ENCODE data around the gene SMPX. TPM values are rescaled to one million over a fixed set of nuclear protein-coding genes. Genes with fewer than 3 reads are reported as not detected.

The SMPX gene
- total and polyA plus RNA-seq, 4 donors: 0.28 to 0.89 (median 0.50) TPM; not detected in 1

GRCh38 chrX:21721195-21721594 is 36.7 kb downstream of the SMPX start:
- no peaks in the 10 kb centered on the region for H3K4me1 ChIP-seq (ENCODE audit: control insufficient read depth, insufficient read depth, low read length)
- no peak overlapping the region for H3K27ac ChIP-seq (ENCODE audit: low read depth, low read length)
- no peak for DNase-seq (ENCODE audit: low read depth in 4 of 6, low spot score in 6 of 6)
- 41% methylated on average over 2 of the region's 3 CpGs for WGBS (ENCODE audit: insufficient coverage)
- H3K9me3 ChIP-seq (ENCODE audit: control insufficient read depth, insufficient read depth, low read length): no peaks in the 10 kb centered on the region
- no peak overlapping the region for H3K4me3 ChIP-seq (ENCODE audit: low read depth, low read length)
- peaks cover 3% of the 10 kb centered on the region for H3K27me3 ChIP-seq (ENCODE audit: control insufficient read depth, insufficient read depth, low read length)
- no peaks in the 10 kb centered on the region for H3K36me3 ChIP-seq (ENCODE audit: control insufficient read depth, insufficient read depth, low read length)

DNA sequence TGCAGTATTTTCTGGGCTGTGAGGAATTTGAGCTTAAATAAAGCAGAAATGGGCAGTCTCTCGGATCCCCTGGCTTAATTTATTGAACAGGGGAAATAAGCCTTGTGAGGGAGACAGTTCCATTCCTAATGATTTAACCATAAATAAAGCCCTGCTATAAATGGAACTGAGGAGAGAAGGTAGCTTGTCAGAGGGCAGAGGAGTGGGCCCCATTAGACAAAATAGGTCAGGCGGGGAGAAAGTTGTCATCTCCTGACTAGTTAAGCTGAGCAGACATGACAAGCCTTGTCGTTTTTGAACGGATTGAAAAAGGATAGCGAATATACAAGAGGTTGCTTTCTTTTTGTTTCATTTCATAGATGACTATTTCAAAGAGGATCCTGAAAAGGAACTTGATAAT is 39.3 kb downstream of the SMPX start:
- Histone ChIP-seq H3K4me1 (ENCODE audit: control insufficient read depth, insufficient read depth, low read length) (no peaks in the 10 kb centered on the region), H3K4me3 (ENCODE audit: low read depth, low read length) (no peak overlapping the region), H3K27me3 (ENCODE audit: control insufficient read depth, insufficient read depth, low read length) (peaks cover 3% of the 10 kb centered on the region), H3K27ac (ENCODE audit: low read depth, low read length) (no peak overlapping the region), H3K36me3 (ENCODE audit: control insufficient read depth, insufficient read depth, low read length) (no peaks in the 10 kb centered on the region), H3K9me3 (ENCODE audit: control insufficient read depth, insufficient read depth, low read length) (no peaks in the 10 kb centered on the region)
- no peak for DNase-seq (ENCODE audit: low read depth in 4 of 6, low spot score in 6 of 6)
- 86% methylated on average over 1 of the region's 5 CpGs for WGBS (ENCODE audit: insufficient coverage)

GRCh38 chrX:21717802-21718201 is 40.1 kb downstream of the SMPX start:
- DNase-seq (ENCODE audit: low read depth in 4 of 6, low spot score in 6 of 6): no peak
- Histone ChIP-seq H3K36me3 (ENCODE audit: control insufficient read depth, insufficient read depth, low read length) (no peaks in the 10 kb centered on the region), H3K27ac (ENCODE audit: low read depth, low read length) (no peak overlapping the region), H3K9me3 (ENCODE audit: control insufficient read depth, insufficient read depth, low read length) (no peaks in the 10 kb centered on the region), H3K4me3 (ENCODE audit: low read depth, low read length) (no peak overlapping the region), H3K27me3 (ENCODE audit: control insufficient read depth, insufficient read depth, low read length) (peaks cover 3% of the 10 kb centered on the region), H3K4me1 (ENCODE audit: control insufficient read depth, insufficient read depth, low read length) (no peaks in the 10 kb centered on the region)
- WGBS (ENCODE audit: insufficient coverage): 68% methylated on average over 7 of the region's 7 CpGs

DNA sequence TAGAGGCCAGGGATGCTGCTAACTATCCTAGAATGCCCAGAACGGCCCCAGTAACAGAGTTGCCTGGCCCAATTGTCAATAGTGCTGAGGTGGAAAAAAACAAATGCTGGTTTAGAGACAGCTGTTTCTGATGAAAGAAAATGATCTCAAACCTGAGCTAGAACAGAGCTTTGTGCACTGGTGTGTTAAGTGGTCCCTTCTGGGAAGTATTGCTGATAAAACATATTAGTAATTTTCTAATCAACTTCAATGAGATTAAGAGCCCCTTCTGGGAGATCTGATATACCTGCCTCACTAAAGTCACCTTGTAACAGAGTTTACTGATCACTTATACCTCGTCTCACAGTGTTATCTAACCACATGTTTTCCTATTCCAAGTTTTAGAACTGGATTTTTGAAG is 42.1 kb downstream of the SMPX start:
- no peak overlapping the region for H3K4me3 ChIP-seq (ENCODE audit: low read depth, low read length)
- DNase-seq (ENCODE audit: low read depth in 4 of 6, low spot score in 6 of 6): no peak
- no peak overlapping the region for H3K27ac ChIP-seq (ENCODE audit: low read depth, low read length)
- H3K36me3 ChIP-seq (ENCODE audit: control insufficient read depth, insufficient read depth, low read length): no peaks in the 10 kb centered on the region
- no peaks in the 10 kb centered on the region for H3K9me3 ChIP-seq (ENCODE audit: control insufficient read depth, insufficient read depth, low read length)
- no peaks in the 10 kb centered on the region for H3K4me1 ChIP-seq (ENCODE audit: control insufficient read depth, insufficient read depth, low read length)
- 53% methylated on average over 2 of the region's 2 CpGs for WGBS (ENCODE audit: insufficient coverage)
- H3K27me3 ChIP-seq (ENCODE audit: control insufficient read depth, insufficient read depth, low read length): peaks cover 3% of the 10 kb centered on the region

DNA sequence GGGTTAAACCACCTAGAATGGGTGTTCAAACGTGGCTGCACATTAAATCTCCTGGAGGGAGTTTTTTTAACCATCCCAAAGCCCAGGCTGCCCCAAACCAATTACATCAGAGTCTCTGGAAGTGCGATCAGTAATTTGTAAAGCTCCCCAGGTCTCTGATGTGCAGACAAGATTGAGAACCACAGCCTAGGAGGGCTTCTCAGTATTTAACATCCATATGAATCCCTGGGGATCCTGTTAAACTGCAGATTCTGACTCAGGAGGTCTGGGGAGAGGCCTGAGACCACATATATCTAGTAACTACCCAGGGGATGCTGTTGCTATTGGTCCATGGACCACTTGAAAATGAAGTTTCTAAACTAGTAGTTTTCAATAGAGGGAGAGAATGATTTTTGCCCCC is 42.6 kb downstream of the SMPX start:
- Histone ChIP-seq H3K36me3 (ENCODE audit: control insufficient read depth, insufficient read depth, low read length) (no peaks in the 10 kb centered on the region), H3K27me3 (ENCODE audit: control insufficient read depth, insufficient read depth, low read length) (peaks cover 3% of the 10 kb centered on the region), H3K4me1 (ENCODE audit: control insufficient read depth, insufficient read depth, low read length) (no peaks in the 10 kb centered on the region), H3K9me3 (ENCODE audit: control insufficient read depth, insufficient read depth, low read length) (no peaks in the 10 kb centered on the region), H3K4me3 (ENCODE audit: low read depth, low read length) (no peak overlapping the region), H3K27ac (ENCODE audit: low read depth, low read length) (no peak overlapping the region)
- DNase-seq (ENCODE audit: low read depth in 4 of 6, low spot score in 6 of 6): no peak
- no CpG with 5 or more reads among the region's 2 CpGs for WGBS (ENCODE audit: insufficient coverage)

DNA sequence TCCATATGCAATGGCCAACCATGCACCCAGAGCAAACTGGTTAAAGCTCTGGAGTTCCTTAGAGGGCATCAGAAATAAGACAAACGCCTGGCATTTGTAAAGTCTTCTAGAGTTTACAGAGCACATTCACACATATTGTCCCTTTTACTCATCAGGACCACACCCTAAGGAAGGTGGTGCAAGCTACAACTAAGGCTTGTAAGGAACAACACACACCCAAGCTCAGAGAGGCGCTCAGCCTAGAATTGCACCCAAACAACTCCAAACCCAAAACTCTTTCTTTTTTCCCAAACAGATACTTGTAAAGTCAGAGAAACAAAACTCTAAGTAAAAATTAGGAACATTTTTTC is 46.1 kb downstream of the SMPX start:
- Histone ChIP-seq H3K36me3 (ENCODE audit: control insufficient read depth, insufficient read depth, low read length) (no peaks in the 10 kb centered on the region), H3K4me3 (ENCODE audit: low read depth, low read length) (no peak overlapping the region), H3K4me1 (ENCODE audit: control insufficient read depth, insufficient read depth, low read length) (no peaks in the 10 kb centered on the region), H3K27ac (ENCODE audit: low read depth, low read length) (no peak overlapping the region), H3K9me3 (ENCODE audit: control insufficient read depth, insufficient read depth, low read length) (no peaks in the 10 kb centered on the region), H3K27me3 (ENCODE audit: control insufficient read depth, insufficient read depth, low read length) (no peaks in the 10 kb centered on the region)
- DNase-seq (ENCODE audit: low read depth in 4 of 6, low spot score in 6 of 6): no peak
- no CpG with 5 or more reads among the region's 2 CpGs for WGBS (ENCODE audit: insufficient coverage)

GRCh38 chrX:21711129-21711847 is 46.6 kb downstream of the SMPX start:
- Histone ChIP-seq H3K36me3 (ENCODE audit: control insufficient read depth, insufficient read depth, low read length) (no peaks in the 10 kb centered on the region), H3K4me3 (ENCODE audit: low read depth, low read length) (no peak overlapping the region), H3K27me3 (ENCODE audit: control insufficient read depth, insufficient read depth, low read length) (no peaks in the 10 kb centered on the region), H3K4me1 (ENCODE audit: control insufficient read depth, insufficient read depth, low read length) (no peaks in the 10 kb centered on the region), H3K9me3 (ENCODE audit: control insufficient read depth, insufficient read depth, low read length) (no peaks in the 10 kb centered on the region), H3K27ac (ENCODE audit: low read depth, low read length) (no peak overlapping the region)
- 66% methylated on average over 6 of the region's 7 CpGs for WGBS (ENCODE audit: insufficient coverage)
- DNase-seq (ENCODE audit: low read depth in 4 of 6, low spot score in 6 of 6): no peak

- Histone ChIP-seq H3K4me3 (ENCODE audit: low read depth, low read length) (no peak overlapping the region), H3K36me3 (ENCODE audit: control insufficient read depth, insufficient read depth, low read length) (no peaks in the 10 kb centered on the region), H3K4me1 (ENCODE audit: control insufficient read depth, insufficient read depth, low read length) (no peaks in the 10 kb centered on the region), H3K27me3 (ENCODE audit: control insufficient read depth, insufficient read depth, low read length) (no peaks in the 10 kb centered on the region), H3K9me3 (ENCODE audit: control insufficient read depth, insufficient read depth, low read length) (no peaks in the 10 kb centered on the region), H3K27ac (ENCODE audit: low read depth, low read length) (no peak overlapping the region)
- DNase-seq (ENCODE audit: low read depth in 4 of 6, low spot score in 6 of 6): no peak
These were observed 49.8 kb downstream of the SMPX start for GRCh38 chrX:21708116-21708515.

- no peaks in the 10 kb centered on the region for H3K36me3 ChIP-seq (ENCODE audit: control insufficient read depth, insufficient read depth, low read length)
- H3K27me3 ChIP-seq (ENCODE audit: control insufficient read depth, insufficient read depth, low read length): no peaks in the 10 kb centered on the region
- DNase-seq (ENCODE audit: low read depth in 4 of 6, low spot score in 6 of 6): no peak
- no peaks in the 10 kb centered on the region for H3K4me1 ChIP-seq (ENCODE audit: control insufficient read depth, insufficient read depth, low read length)
- WGBS (ENCODE audit: insufficient coverage): 72% methylated on average over 3 of the region's 4 CpGs
- H3K4me3 ChIP-seq (ENCODE audit: low read depth, low read length): no peak overlapping the region
- H3K27ac ChIP-seq (ENCODE audit: low read depth, low read length): no peak overlapping the region
- no peaks in the 10 kb centered on the region for H3K9me3 ChIP-seq (ENCODE audit: control insufficient read depth, insufficient read depth, low read length)
These were observed 52.7 kb downstream of the SMPX start for GRCh38 chrX:21705225-21705624.

- H3K4me3 ChIP-seq (ENCODE audit: low read depth, low read length): no peak overlapping the region
- H3K27me3 ChIP-seq (ENCODE audit: control insufficient read depth, insufficient read depth, low read length): no peaks in the 10 kb centered on the region
- no peak for DNase-seq (ENCODE audit: low read depth in 4 of 6, low spot score in 6 of 6)
- H3K36me3 ChIP-seq (ENCODE audit: control insufficient read depth, insufficient read depth, low read length): no peaks in the 10 kb centered on the region
- WGBS (ENCODE audit: insufficient coverage): 66% methylated on average over 2 of the region's 4 CpGs
- H3K27ac ChIP-seq (ENCODE audit: low read depth, low read length): no peak overlapping the region
- H3K9me3 ChIP-seq (ENCODE audit: control insufficient read depth, insufficient read depth, low read length): no peaks in the 10 kb centered on the region
- H3K4me1 ChIP-seq (ENCODE audit: control insufficient read depth, insufficient read depth, low read length): no peaks in the 10 kb centered on the region
These were observed 55.2 kb downstream of the SMPX start for GRCh38 chrX:21702725-21703124.

Measured in spinal cord (tissue), 10 donors.